ENCODE results near the gene PUSL1.

The PUSL1 gene

GRCh38 chr1:1326075-1326605, 17.7 kb downstream of the PUSL1 start:
- no peak for DNase-seq

GRCh38 chr1:1327291-1327690, 18.9 kb downstream of the PUSL1 start:
- DNase-seq: no peak

- no peak for DNase-seq
Observed at GRCh38 chr1:1328254-1328653, 19.9 kb downstream of the PUSL1 start.

GRCh38 chr1:1329304-1330210, 21.2 kb downstream of the PUSL1 start:
- no peak for DNase-seq

GRCh38 chr1:1330366-1331067, 22.1 kb downstream of the PUSL1 start:
- peak in 1 of 2 experiments; percentile 45 for DNase-seq

GRCh38 chr1:1331068-1331965, 22.9 kb downstream of the PUSL1 start, which contains the start of gene TAS1R3:
TAS1R3 (plus strand) TSS chr1:1331280; CDS start chr1:1331346, 66 bp downstream.
- peak in 1 of 2 experiments; percentile 34 for DNase-seq

GRCh38 chr1:1332031-1332755, 23.8 kb downstream of the PUSL1 start:
- DNase-seq: no peak

- DNase-seq: no peak
Observed at GRCh38 chr1:1332774-1333480, 24.5 kb downstream of the PUSL1 start.

- DNase-seq: no peak
Observed at GRCh38 chr1:1333551-1334241, 25.3 kb downstream of the PUSL1 start.

GRCh38 chr1:1334835-1335234, 26.4 kb downstream of the PUSL1 start:
- no peak for DNase-seq

- DNase-seq: no peak
Observed at GRCh38 chr1:1335283-1335682, 26.9 kb downstream of the PUSL1 start.

- no peak for DNase-seq
Observed at GRCh38 chr1:1335792-1336248, 27.4 kb downstream of the PUSL1 start.

GRCh38 chr1:1336446-1336845, 28.0 kb downstream of the PUSL1 start:
- DNase-seq: no peak

GRCh38 chr1:1336931-1337792, 28.8 kb downstream of the PUSL1 start:
- DNase-seq: no peak

- no peak for DNase-seq
Observed at GRCh38 chr1:1337793-1338147, 29.4 kb downstream of the PUSL1 start.

GRCh38 chr1:1338278-1338677, 29.9 kb downstream of the PUSL1 start:
- DNase-seq: no peak

GRCh38 chr1:1340185-1340584, 31.8 kb downstream of the PUSL1 start:
- no peak for DNase-seq

- no peak for DNase-seq
Observed at GRCh38 chr1:1340791-1341548, 32.6 kb downstream of the PUSL1 start.

- no peak for DNase-seq
Observed at GRCh38 chr1:1341549-1342021, 33.2 kb downstream of the PUSL1 start.

Data from SHP77 (cell line).